GM18858 (cell line): Measurements from ENCODE around the gene LTBP1.

ENCODE experiments used
- ATAC-seq: cut with Tn5 transposase; IDR thresholded peaks from one replicate; pipeline ENCODE4 v1.9.1; 2021; ENCODE audit not compliant: unreplicated experiment

The LTBP1 gene

DNA sequence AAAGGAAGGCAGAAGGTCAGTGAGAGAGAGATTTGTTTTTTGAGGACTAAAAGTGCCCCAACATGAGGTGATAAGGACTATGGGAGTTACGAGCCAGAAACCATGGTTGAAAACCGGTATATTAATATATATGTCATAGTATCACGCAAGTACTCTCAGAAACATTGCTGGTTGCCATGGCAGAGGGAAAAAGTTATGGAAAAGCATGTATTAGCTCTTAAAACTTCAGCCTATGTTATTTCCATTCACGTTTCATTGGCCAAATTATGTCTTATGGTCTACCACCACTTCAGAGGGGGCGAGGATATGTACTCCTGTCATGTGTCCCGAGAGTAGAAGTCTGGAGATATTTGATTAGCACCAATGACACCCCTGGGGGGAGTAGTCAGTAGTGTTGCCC is 125.9 kb downstream of the LTBP1 start:
- no peak for ATAC-seq

DNA sequence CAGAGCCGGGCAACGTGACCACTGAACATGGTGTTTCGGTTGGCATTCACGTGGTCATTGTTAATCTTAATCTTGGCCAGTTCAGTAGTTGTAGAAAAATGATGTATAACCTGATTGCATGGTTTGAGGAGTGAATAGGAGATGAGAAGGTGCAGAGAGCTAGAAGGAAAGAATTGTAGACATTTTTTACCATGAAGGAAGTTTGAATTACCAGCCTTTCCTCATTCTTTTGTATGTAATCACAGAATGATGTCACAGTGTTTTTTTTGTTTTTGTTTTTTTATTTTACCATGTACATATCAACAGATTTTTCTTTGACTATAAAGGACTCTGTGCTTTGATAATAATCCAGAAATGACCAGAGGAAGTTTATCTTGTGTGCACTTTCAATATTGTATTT is 126.3 kb downstream of the LTBP1 start:
- no peak for ATAC-seq

DNA sequence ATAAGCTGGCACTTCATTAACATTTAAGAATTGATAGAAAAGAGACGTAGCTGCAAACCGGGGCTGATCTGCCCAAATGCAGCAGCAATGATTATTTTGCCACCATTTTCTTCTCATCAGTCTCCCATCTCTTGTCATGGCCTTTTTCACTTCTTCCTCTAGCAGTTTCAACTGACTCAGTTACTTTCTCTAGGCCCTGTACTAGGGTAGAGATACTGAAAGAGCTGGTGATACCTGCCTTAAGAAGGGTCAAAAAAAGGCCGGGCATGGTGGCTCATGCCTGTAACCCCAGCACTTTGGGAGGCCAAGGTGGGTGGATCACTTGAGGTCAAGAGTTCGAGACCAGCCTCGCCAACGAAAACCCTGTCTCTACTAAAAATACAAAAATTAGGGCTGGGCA is 127.4 kb downstream of the LTBP1 start:
- ATAC-seq: no peak

GRCh38 chr2:33077311-33077710 is 130.6 kb downstream of the LTBP1 start:
- ATAC-seq: no peak

GRCh38 chr2:33077844-33078243 is 131.1 kb downstream of the LTBP1 start:
- no peak for ATAC-seq

- no peak for ATAC-seq
Observed at GRCh38 chr2:33081691-33082090, 134.9 kb downstream of the LTBP1 start.

DNA sequence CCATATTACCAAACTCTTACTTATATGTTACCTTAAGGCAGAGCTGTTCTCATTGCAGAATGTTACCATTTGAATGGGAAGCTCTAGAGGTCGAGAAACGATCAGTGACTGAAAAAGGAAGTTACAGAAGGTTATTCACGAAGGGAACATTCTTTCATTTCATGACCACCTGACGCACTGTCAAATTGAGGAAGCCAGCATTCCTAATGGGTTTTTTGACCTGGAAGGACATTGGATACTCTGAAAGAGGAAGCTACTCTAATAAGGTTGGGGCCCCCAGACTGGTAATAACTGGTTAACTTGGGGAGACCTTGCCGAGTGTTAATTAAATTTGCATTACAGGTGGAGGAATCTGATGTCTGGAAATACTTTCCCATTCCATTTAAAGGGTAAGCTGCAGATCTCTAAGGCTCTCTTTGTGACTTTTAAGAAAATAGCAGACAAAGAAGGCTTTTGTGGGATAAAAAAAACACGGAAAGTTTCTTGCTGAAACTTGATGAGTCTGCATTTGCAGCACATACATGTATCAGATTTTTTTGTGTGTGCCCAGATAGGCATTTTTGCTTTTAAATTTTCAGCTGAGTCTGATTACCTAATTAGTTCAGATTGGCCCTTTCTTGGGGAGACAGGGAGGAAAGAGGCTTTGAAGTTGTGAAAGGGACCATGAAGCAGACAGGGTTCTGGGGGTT is 137.1 kb downstream of the LTBP1 start:
- no peak for ATAC-seq

- no peak for ATAC-seq
Observed at GRCh38 chr2:33084433-33084832, 137.7 kb downstream of the LTBP1 start.

DNA sequence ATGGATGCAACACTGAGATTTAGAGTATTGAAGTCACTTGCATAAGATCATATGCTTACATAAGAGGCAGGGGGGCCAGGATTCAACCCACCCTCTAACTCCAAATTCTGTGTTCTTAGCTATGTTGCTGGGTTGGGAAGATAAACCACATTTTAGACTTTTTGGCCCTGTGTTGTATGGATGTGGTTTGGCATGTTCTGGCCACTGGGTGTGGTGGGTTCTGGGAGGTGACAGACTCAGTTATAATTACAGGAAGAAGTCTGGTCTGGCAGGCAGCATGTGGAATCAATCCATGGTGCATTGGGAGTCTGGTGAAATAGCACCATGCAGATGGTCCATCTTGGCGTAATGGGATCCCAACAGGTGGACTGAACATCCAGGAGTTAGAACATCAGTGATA is 138.9 kb downstream of the LTBP1 start:
- ATAC-seq: no peak

DNA sequence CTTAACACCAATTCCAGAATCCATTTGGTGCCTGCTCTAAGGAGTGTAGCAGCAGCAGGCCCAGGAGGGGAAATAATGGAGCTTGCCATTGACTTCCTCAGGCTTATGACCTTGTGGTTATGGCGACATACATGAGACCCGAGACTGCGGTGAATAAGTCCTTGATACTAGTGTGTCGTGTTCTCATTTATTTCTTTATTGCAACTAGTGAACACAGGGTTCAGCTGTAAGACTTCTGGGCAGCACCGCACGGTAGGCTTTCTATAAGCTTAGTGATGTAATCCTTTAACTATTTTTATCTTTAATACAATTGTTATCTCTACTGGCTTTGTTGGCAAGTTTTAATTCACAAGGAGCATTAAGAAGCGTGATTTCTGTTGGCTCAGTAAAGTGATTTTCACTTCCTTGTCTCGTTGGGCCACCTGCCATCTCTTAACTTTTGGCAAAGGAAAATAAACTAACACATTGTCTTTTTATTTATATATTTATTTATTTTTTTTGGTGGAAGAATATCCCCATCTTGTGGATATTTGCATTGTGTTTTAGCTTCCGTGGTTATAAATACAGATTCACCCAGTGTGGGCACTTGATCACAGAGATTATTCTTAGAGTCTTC is 139.8 kb downstream of the LTBP1 start:
- ATAC-seq: no peak

DNA sequence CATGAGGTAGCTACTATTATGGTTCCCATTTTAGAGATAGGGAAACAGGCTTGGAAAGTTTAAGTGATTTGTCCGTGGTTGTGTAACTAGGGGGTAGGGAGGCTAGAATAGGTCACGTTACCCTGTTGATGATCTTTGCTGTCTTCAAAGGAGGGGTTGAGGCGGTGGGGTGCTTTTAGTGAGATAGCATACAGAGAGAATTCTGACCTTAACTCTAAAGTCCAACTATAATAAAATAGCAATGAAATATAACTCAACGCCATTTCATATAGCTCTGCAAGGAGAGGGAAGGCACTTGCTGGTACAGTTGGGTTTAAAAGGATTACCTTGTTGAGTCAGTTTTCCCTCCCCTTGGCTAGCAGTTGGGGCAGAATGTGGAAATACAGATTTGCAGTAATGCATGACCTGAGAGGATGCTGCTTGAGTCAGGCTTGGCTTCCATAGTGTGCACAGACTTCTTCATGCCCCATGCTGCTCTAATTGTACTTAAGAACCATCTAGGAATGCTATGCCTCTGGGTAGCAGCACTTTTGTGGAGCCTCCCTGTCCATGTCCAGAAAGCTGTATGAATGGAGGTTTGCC is 143.9 kb downstream of the LTBP1 start:
- ATAC-seq: no peak

- no peak for ATAC-seq
Observed at GRCh38 chr2:33091541-33092123, 144.9 kb downstream of the LTBP1 start.

DNA sequence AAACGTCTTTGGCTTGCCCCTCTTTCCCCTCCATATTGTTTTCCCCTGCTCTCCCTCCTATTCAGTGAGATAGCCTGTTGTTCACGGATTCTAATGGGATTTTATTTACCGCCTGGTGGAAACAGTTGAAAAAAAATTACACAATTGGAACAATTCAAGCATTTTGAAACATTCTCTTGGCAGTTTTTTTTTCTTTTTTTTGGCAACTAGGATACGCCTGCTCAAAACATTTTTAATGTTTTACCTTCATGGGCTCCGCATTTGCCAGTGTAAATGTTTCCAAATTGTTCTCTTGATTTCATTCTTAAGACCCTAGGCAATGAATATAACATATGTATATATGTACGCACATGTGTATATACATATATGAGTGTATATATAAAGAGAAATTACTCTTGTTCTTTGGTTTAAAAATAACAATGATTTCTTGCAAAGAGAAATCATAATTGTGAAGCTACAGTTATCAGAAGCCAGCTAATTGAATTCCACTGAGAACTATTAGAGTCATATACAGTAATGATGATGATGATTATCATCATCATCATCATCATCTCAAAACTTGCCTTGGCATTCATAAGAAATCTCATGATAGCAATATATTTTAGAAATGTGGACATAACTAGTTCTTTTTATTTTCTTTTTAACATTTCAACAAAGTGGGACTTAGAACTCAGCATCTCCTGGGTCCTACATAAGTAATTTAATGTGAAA is 146.7 kb downstream of the LTBP1 start:
- no peak for ATAC-seq

DNA sequence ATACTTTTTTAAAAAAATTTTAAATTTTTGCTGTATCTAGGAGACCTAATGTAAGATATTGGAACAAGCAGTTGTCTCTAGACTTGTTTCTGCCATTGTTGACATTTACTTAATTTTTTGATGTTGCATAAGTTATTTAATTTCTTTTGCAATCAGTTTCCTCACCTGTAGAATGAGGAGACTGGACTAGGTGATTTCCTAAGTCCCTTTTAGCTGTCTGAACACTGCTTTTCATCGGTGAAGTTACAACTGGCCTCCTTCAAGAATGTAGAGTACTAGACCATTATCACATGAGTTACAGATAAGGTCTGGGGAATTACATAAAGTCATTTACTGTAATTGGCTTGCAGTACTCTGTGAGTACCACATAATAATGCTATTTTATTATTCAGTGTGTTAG is 147.6 kb downstream of the LTBP1 start:
- ATAC-seq: no peak

- ATAC-seq: no peak
Observed at GRCh38 chr2:33099989-33100388, 153.2 kb downstream of the LTBP1 start.

DNA sequence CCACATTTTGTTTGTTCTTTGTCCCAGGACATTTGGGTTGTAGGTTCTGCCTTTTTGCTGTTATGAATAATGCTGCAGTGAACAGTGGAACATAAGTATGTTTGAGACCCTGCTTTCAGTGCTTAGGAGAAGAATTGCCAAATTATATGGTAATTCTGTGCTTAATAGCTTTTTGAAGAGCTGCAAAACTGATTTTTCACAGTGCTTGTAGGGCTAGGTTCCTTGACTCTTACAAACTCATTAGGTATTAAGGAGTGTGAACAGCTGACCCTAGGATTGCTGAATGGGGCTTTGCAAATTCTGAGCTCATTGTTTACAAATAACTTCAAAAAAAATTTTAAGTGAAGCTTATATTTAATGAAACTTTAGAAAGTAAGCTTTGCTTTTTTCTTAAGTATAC is 154.2 kb downstream of the LTBP1 start:
- ATAC-seq: no peak

DNA sequence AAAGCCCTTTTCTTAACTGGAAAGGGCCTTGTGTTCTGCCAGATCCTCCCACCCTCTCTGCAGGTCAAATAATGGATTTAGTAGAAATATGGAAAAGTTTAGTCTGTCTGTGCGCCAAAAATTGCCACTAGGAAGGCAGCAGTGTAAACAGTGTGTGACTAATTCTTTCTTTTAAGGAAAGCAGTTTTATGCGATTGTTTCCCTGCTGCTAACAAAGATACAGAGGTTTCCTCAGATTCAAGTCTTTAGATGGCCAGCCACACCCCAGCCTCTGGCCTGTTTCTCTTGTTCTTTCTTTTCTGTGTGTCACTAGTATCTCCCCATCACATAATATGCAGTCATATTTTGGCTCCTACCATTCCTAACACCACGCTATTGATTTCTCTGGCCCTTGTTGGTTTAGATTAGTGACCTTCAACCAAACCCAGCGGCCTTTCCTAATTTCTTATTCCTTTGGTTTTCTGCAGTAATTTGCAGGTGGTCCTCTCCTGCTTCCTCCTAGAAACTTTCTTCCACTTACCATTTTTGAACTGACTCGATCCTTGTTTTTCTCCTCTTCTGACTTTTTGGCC is 157.4 kb downstream of the LTBP1 start:
- ATAC-seq: no peak

GRCh38 chr2:33104726-33105125 is 158.0 kb downstream of the LTBP1 start:
- ATAC-seq: no peak

- ATAC-seq: no peak
Observed at GRCh38 chr2:33106115-33106514, 159.4 kb downstream of the LTBP1 start.

DNA sequence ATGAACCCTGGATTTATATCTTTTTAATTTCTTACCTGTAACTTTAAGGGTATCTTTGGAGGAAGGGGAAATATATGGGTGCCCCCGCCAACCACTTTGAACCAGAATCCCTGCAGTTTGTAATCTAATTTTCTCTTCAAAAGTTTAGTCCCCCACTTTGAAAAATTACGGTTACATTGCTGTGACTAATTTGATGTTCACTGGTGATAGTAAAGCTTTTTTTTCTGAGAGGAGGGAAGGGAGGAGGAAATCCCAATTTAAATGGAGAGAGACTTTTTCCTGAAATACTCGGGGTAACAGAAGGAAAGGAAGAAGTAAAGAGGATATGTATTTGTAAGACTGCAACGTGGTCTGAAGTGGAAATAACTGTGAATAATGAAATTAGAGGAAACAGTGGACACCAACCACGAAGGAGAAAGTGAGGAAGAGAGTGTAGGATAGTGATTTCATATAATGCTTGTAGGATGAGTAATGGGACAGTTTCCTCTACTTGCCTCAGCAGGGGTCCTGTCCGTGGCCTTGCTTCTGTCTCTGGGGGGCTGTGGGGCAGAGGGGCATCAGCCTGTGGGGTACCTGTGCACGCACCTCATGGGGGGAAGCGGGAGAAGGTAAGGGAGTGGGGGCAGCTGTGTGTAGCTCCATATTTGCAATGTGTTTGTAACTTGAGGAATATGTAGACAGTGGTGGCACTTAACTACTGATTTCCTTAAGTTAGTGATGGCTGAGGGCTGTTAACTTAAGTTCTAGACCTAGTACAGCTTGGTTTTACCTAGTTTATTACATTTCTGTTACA is 161.1 kb downstream of the LTBP1 start:
- ATAC-seq: no peak
